ENCODE measurements around the gene TTC39C. TPM values are rescaled to one million over a fixed set of nuclear protein-coding genes. Genes with fewer than 3 reads are reported as not detected.

TTC39C gene
- 10 to 100 TPM in 6 of 7 donors, 1 to 10 TPM in 1; 8.1 to 31.0 (median 21.2) TPM for total RNA-seq
- 10 to 100 TPM in 1 of 2 donors, 1 to 10 TPM in 1; 7.2 to 13.0 TPM for polyA plus RNA-seq
- long read RNA-seq, donor 1, partial matches to known transcripts, result 0 of 5 reads
- long read RNA-seq, donor 1, other reads (novel, unspliced or antisense), result 4 of 5 reads
- long read RNA-seq, donor 2, partial matches to known transcripts, result 0 of 3 reads
- long read RNA-seq, donor 2, other reads (novel, unspliced or antisense), result 0 of 3 reads
- long read RNA-seq, donor 3, partial matches to known transcripts, result 1 of 16 reads
- long read RNA-seq, donor 3, other reads (novel, unspliced or antisense), result 6 of 16 reads

DNA sequence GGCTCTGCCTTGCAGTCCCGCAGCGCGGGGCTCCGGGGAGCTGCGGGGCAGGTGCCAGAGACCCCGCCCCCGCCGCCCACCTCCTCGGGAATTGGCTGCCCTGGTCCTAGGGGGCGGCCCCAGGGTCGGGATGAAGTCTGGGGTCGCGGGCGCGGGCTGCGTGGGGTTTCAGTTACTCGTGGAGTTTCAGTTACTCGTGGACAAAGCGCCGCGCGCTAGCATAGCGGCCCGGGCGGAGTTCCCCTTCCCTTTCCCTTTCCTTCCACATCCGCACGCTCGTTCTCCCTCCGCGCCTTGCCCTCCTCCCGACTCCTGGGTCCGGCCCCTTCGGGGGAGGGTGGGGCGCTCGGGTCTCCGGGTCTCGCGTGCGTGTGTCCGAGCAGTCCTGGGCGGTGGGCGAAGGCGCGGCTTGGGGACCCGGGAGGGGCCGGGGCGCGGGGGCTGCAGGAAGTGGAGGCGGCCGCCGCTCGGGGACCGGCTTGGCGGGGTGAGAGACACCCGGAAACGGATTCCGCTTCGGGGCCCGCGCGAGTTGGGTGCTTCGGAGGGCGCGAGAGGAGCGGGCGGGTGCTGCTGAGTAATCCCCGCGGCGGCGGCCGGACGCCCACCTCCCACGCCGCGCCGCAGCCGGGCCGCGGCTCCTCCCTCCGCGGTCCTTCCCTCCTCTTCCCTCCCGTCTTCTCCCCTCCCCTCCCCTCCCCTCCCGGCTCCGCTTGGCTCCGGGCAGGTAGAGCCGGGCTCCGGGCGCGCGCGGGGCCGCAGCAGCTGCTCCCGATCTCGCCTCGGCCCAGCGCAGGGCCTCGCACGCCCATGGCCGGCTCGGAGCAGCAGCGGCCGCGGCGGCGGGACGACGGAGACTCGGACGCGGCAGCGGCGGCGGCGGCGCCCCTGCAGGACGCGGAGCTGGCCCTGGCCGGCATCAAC is at the start of gene TTC39C:
Gene TTC39C, plus strand, starts transcription at position 693 of the 924 bp plus-strand sequence. Its CDS starts 118 bp downstream, at position 811.
- DNase-seq, result peak; percentile 75 to 81 (median 76)
- Histone ChIP-seq H3K4me3 (peak within 1 kb of the TSS; percentile 85), H3K27ac (peak within 1 kb of the TSS; percentile 26 to 87), H3K36me3 (no peaks in the 10 kb centered on the region), H3K4me1 (ENCODE audit: insufficient read depth) (peaks cover 4% of the 10 kb centered on the region), H3K27me3 (no peaks in the 10 kb centered on the region), H3K9me3 (no peaks in the 10 kb centered on the region)
- TF ChIP-seq POLR2A (IDR thresholded peaks at IDR 0.05) (peak; percentile 20), EP300 (IDR thresholded peaks at IDR 0.05) (no peak)
- TF ChIP-seq, protein P1, sequence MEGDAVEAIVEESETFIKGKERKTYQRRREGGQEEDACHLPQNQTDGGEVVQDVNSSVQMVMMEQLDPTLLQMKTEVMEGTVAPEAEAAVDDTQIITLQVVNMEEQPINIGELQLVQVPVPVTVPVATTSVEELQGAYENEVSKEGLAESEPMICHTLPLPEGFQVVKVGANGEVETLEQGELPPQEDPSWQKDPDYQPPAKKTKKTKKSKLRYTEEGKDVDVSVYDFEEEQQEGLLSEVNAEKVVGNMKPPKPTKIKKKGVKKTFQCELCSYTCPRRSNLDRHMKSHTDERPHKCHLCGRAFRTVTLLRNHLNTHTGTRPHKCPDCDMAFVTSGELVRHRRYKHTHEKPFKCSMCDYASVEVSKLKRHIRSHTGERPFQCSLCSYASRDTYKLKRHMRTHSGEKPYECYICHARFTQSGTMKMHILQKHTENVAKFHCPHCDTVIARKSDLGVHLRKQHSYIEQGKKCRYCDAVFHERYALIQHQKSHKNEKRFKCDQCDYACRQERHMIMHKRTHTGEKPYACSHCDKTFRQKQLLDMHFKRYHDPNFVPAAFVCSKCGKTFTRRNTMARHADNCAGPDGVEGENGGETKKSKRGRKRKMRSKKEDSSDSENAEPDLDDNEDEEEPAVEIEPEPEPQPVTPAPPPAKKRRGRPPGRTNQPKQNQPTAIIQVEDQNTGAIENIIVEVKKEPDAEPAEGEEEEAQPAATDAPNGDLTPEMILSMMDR (IDR thresholded peaks at IDR 0.05), result no peak
- 0 to 1% (median 0%) methylated on average over 70 to 118 of the region's 118 CpGs for WGBS, 3 donors
- intact Hi-C loops (cut with DNase I), result no loop called here

DNA sequence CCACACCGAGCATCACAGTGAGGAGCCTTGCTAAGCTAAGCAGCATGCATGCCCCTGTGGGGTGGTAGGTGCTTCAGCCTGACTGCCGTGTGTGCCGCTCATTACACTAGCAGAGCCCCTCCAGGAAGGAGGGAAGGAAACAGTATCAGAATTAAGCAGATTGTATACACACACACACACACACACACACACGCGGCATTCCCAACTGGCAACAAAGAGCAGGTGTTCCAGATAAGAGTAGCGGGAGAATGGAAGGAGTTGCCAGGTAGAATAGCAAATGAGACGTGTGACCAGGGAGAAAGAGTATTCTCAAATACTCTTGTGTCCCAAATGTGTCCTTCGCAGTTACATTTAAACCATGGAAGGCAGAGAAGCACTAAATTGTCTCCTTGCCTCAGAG is 47.6 kb upstream of the TTC39C start:
- Histone ChIP-seq H3K36me3 (no peaks in the 10 kb centered on the region), H3K4me3 (no peak overlapping the region), H3K4me1 (ENCODE audit: insufficient read depth) (no peaks in the 10 kb centered on the region), H3K27me3 (no peaks in the 10 kb centered on the region), H3K27ac (no peak overlapping the region), H3K9me3 (no peaks in the 10 kb centered on the region)
- intact Hi-C loops (cut with DNase I), result no loop called here
- no peak for DNase-seq
- WGBS, 3 donors, result 86 to 94% (median 88%) methylated on average over 8 of the region's 8 CpGs
- TF ChIP-seq EP300 (IDR thresholded peaks at IDR 0.05) (no peak), POLR2A (IDR thresholded peaks at IDR 0.05) (no peak)
- TF ChIP-seq, protein P1 (IDR thresholded peaks at IDR 0.05), result no peak

DNA sequence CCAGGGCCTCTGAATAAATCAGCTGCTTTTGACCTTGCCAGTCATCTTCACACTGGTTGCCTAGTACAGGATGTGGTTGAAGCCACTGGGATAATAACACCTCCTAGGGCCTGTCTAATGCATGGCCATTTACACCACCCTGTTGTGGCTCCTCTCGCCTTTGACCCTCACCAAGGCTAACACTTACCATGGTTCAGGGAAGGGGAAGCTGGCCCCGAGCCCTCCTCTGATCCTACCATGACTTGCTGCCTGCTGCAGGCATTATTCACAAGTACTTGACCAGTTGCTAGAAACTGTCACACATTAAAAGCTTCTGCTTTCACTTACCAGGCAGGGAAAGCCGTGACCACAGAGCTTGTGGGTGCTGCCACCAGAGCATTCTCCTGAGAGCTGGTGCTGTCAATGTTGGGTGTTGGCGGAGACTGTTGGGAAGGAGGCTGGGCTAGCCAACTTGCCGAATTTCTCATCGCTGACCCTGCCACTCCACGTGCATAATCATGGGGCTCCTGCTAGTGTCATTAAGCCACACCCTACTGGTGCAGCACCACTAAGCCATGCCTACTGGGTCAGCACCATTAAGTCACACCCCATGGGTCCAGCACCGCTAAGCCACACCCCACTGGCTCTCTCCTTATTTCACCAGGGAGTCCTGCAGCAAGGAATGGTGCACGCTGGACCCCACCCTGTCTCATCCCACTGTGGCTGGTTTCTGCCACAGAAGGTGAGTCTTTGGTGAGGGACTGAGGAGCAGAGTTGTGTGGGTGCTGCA is 47.0 kb upstream of the TTC39C start:
- WGBS, 3 donors, result 88 to 96% (median 90%) methylated on average over 9 of the region's 9 CpGs
- TF ChIP-seq POLR2A (IDR thresholded peaks at IDR 0.05), result no peak
- TF ChIP-seq, protein P1 (IDR thresholded peaks at IDR 0.05), result no peak
- TF ChIP-seq EP300 (IDR thresholded peaks at IDR 0.05), result no peak
- no peaks in the 10 kb centered on the region for H3K36me3 ChIP-seq

More for the DNA sequence above, 47.0 kb upstream of the TTC39C start:
- Histone ChIP-seq H3K4me3 (no peak overlapping the region), H3K27ac (no peak overlapping the region), H3K9me3 (no peaks in the 10 kb centered on the region), H3K27me3 (no peaks in the 10 kb centered on the region), H3K4me1 (ENCODE audit: insufficient read depth) (no peaks in the 10 kb centered on the region)
- intact Hi-C loops (cut with DNase I), result no loop called here
- DNase-seq, result no peak
